Measurements from ENCODE around the gene LGR6.
A peak's percentile ranks its signal among the peaks of the same experiment; 100 is the strongest.

LGR6 gene

DNA sequence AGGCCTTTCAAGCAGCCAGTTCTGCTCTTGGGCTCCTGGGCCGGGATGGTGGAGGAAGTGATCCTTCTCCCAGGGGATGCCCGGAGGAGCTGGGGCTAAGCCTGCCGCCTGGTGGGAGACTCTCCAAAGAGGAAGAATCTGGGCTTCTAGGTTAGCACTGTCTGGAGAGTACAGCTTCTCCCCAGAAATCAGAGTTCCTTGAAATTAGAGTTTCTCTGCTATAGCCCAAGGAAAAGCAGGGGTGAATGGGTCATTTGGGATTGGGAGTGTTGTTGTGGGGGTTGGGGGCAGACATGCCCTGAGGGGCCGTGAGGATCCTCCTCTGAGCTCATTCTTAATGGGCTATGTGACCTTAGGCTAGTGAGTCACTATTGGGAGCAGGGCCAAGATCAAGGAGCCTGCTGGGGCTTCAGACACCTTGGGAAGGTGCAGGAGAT, 6.5 kb downstream of the LGR6 start:
- no peak for DNase-seq

DNA sequence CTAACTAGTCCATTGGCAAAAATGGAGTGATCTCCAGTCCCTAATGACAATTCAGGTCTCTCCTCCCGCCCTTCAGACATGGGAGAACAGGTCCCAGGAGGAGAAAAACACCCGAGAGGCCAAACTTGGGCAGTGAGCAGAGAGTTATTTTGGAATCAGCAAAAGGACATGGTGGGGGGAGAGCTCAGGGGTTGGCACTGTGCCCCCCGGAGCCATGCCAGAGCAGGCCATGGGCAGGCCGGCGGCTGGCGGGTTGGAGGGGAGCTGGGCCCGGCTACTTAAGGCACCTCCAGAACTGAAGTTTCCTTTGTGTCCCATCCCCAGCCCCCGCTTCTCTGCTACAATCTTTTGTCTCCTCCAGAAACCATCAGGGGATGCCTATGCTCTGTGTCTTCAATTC, 7.1 kb downstream of the LGR6 start:
- DNase-seq = no peak

- no peak for DNase-seq
These were observed 7.7 kb downstream of the LGR6 start for GRCh38 chr1:202201266-202201665.

DNA sequence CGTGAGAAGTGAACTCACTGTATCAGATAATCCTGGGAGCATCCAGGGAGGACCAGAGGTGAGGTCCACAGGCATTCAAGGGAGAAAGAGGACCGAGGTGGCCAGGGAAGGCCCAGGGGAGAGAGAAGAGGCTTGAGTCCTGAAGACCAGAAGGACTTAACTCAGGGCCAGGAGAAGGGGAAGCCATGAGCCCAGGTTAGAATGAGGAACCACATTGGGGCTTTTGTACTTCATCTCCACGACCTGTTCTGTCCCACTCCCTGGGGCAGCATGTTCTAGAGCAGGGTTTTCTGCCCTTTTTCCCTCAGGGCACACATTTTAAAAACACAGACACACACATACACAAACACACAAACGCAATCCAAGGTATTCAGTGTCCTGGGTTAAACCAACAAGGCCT, 8.4 kb downstream of the LGR6 start:
- DNase-seq = no peak

DNA sequence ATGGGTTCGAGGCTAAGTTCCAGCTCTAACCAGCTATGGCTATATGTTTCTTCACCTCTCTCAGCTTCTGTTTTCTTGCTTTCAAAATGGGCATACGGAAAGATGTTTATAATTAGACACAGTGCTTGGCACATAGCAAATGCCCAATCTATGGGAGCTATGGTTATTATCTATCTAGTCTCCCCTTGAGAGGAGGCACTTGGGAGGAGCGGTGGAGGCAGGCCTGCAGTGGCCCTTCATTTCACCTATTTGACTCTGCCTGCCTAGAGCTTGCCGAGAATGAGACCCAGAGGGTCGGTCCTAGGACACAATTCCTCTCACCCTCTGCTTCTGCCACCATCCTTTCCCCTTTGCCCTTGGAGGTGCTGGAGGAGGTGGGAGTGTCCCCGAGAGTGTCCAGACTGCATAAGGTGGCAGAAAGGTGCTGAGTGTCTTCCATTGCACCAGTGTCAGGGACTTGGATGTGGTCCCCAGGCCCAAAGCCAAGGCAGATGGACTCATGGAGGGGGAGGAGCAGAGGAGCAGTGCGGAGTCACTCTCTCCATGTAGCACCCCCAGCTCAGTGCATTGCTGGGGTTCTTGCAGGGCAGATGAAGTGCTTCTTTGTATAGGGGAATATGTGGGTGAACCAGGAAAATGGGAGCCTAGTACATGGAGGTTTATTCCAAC, 9.0 kb downstream of the LGR6 start:
- no peak for DNase-seq

DNA sequence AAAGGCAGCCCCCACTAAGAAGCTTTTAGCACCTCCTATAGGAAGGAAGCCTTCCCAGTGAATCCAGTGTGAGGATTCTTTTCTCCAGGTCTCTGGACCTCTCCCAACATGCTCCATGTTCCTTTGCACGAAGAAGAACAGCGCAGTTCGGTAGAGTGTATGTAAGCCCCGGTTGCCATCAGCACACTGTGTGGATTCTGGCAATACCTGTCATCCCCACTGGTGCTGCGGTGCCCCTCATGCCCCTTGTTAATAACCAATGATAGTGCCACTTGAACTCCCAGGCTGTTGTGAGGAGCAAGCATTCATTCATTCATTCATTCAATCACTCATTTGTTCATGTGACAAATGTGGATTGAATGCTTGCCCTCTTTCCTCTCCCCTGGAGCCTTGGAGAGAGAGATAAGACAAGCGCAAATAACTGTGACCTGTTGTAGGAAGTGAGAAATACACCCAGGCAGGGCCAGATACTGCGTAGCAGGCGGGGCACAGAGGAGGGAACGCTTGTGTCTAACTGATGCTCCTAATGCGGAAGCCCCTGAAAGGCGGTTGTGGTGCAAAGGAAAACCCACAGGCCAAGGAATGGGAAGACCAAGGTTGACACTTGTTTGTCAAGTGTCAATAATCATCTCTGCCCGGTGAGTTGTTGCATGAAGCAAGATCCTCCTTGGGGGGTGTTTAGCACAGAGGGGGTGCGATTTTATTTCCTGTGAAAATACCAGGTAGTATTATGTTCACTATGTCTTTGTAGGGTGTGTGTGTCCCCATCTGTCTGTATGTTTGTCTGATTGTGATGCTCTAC, 9.8 kb downstream of the LGR6 start:
- peak; percentile 82 for DNase-seq

DNA sequence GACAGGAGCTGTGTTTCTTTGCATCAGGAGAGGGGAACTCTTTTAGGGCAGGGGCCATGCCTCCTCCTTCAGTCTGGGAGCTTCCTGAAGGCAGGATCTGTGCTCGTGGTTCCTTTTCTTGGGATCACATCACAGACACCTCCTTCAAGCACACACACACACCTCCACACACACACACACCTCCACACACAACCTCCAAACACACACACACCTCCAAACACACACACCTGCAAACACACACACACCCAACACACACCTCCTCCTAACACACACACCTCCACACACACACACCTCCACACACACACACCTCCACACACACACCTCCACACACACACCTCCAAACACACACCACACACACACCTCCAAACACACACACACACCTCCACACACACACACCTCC, 10.5 kb downstream of the LGR6 start:
- DNase-seq = no peak

- no peak for DNase-seq
These were observed 12.1 kb downstream of the LGR6 start for GRCh38 chr1:202205523-202206190.

DNA sequence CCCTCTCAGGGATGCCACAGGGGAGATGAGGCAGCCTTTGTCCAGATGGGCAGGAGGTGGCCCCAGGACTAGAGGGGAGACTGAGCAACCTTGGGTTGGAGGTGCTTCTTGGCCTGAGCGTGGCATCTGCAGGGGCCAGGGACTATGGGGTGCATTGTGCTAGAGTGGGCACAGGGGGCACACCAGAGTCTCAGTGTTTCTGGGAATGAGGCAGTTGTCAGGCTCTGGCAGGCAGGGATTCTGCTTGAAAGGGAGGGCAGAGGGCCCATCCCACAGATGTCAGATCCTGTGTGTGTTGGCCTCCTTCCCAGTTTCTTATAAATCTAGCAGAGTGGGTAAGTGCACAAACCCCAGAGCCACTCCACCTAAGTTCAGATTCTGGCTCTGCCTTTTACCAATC, 13.7 kb downstream of the LGR6 start:
- no peak for DNase-seq

GRCh38 chr1:202208351-202208857, 14.8 kb downstream of the LGR6 start:
- DNase-seq = no peak

GRCh38 chr1:202210385-202210784, 16.8 kb downstream of the LGR6 start:
- no peak for DNase-seq

DNA sequence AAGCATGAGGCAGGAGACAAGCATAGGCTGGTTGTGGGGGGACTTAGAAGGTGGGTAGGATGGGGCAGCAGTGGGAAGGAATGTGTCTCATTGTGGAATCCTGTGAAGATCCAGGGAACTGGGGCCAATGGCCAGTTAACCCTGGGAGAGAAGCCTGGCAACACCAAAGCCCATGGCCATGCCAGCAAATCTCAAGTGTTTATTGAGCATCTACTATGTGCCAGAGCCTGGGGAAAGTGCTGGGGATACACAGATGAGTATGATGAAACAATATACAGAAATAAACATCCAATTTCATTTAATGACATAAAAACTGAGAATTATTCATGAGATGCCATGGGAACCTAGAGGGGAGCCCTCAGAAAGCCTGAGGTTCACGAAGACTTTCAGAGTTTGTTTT, 17.4 kb downstream of the LGR6 start:
- no peak for DNase-seq

DNA sequence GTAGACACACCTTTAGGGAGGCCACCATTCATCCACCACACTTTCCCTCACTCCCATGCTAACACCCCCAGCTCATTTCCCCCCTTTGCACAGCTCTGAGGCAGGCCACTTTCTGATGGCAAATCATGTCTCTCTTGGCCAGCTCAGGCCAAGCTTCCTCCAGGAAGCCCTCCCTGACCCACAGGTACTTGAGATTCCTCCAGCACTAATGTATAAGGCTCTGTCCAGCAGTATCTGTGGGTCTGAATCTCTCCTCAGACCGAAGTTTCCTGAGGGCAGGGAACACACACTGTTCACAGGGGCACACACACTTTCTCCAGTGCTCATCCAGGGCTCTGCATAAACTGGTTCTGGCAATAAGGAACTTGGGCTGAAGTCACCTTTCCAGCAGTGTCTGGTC, 19.2 kb downstream of the LGR6 start:
- DNase-seq = no peak

DNA sequence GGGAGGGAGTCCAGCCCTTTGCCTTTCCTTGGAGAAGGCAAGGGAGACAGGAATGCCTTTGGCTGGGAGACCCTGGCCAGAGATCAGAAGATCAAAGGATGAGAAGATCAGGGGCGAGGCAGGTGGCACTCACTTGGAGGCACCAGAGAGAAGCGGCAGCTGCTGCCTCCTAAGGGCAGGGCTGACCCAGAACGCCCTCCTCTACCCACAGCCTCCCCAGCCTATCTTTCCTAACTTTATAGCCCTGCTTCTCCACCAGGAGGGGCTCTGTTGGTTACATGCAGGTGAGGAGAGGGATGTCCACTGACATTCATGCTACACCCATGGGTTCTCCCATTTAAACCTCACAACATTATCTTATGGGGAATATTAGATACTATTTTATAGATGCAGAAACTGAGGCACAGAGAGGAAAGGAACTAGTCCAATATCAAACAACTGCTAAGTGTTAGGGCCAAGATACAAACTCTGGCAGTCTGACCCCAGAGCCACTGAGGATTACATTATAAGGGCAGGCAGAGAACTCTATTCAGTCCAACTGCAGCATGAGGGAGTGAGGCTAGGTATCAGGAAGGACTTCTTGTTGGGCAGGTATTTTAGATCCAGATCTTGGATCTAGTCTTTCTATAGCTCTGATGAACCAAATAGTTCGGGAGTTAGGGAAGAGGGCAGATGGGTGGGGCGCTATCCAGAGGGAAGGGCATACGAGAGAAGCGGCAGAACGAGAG, 19.9 kb downstream of the LGR6 start:
- no peak for DNase-seq

DNA sequence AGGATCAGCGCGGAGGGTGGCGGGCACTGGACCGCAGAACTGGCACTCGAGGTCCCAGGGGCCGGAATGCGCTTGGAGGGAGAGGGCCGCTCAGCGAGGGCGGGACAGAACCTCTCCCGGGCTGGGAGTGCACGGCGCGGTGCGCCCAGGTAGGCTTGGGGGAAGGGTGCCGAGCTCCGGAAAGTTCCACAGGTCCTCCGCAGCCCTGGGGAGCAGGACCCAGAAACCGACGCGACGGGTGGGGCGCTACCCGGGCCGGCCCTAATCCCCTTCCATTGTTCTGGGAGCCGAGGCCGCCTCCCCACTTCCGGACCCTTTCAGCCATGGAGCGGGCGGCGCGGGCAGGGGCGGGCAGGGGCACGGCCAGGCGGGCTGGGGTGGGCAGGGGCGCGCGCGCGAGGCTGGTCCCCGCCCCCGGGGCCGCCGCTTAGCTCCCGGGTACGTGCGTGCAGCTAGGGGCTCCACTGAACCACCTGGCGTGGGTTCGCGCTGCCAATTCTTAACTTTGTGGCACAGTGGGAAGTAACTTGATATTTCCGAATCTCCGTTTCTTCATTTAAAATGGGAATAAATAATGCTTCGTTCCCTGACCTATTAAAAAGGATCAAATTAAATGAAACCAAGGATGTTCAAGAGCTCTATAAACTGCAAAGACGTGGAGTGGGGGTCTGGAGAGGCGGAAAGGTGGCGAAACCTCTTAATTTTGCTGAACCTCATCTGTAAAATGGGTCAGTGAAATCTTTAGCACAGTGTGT, 20.7 kb downstream of the LGR6 start:
- DNase-seq = no peak

DNA sequence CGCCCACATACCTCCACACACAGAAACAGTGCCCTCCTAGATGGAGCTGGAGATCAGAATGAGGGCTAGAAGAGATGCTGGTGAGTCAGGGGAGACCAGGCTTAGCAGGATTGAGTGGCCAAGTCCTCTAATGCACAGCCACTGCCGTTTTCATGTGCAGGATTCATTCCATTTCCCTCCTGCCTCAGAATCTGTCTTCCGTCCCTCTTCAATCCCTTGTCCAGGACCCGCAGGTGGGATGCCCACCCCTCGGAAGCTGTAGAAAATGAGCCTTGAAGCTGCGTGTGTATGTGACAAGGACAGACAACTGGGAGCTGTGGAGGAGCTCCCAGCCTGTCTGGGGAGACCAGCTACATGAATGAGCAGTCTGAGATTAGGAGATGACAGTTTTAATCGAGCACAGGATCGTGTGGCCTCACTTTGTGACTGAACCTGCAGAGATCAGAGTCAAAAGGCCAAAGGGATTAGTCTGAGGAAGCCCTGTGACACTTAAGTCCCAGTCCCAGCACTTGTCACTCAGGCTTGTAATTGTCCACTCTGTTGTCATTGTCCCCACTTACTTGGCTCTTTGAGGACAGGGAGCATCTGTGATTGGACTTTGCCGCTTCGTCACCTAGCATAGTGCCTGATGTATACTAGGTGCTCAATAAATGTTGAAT, 22.0 kb downstream of the LGR6 start:
- DNase-seq = no peak

GRCh38 chr1:202216691-202217090, 23.1 kb downstream of the LGR6 start:
- DNase-seq = peak; percentile 43

GRCh38 chr1:202217516-202217915, 23.9 kb downstream of the LGR6 start:
- no peak for DNase-seq

- no peak for DNase-seq
These were observed 24.4 kb downstream of the LGR6 start for GRCh38 chr1:202217951-202218350.

GRCh38 chr1:202220733-202221132, 27.1 kb downstream of the LGR6 start:
- DNase-seq = no peak
